GM12801 (cell line): Measurements from ENCODE around the gene SDK2.

Source experiments
- CTCF ChIP-seq: IDR thresholded peaks from one replicate; pipeline ENCODE4 v1.5.1; 2011; ENCODE audit warnings: control low read depth; ENCODE audit not compliant: insufficient read length; ENCODE audit errors: extremely low read depth

Gene SDK2

GRCh38 chr17:73397278-73397826, 246.9 kb downstream of the SDK2 start:
- TF ChIP-seq CTCF, result no peak

GRCh38 chr17:73396431-73397277, 247.6 kb downstream of the SDK2 start:
- no peak for TF ChIP-seq CTCF

- TF ChIP-seq CTCF, result no peak
These were observed 249.5 kb downstream of the SDK2 start for GRCh38 chr17:73394512-73395450.

GRCh38 chr17:73393962-73394361, 250.3 kb downstream of the SDK2 start:
- TF ChIP-seq CTCF, result no peak

- TF ChIP-seq CTCF, result no peak
These were observed 250.9 kb downstream of the SDK2 start for GRCh38 chr17:73393381-73393780.

GRCh38 chr17:73391331-73392265, 252.6 kb downstream of the SDK2 start:
- TF ChIP-seq CTCF, result no peak
